Ammon's horn (tissue), 1 donor: ENCODE data around the gene POLN.
"Not testable (repeated sequence)": the region's sequence is repeated elsewhere in the genome, so short reads cannot be mapped to it uniquely, and the experiment has no call there.

Experiments used
- DNase-seq: peaks from one replicate; pipeline ENCODE4 v3.0.0-alpha.2; 2016; ENCODE audit warnings: low spot score

The POLN gene

DNA sequence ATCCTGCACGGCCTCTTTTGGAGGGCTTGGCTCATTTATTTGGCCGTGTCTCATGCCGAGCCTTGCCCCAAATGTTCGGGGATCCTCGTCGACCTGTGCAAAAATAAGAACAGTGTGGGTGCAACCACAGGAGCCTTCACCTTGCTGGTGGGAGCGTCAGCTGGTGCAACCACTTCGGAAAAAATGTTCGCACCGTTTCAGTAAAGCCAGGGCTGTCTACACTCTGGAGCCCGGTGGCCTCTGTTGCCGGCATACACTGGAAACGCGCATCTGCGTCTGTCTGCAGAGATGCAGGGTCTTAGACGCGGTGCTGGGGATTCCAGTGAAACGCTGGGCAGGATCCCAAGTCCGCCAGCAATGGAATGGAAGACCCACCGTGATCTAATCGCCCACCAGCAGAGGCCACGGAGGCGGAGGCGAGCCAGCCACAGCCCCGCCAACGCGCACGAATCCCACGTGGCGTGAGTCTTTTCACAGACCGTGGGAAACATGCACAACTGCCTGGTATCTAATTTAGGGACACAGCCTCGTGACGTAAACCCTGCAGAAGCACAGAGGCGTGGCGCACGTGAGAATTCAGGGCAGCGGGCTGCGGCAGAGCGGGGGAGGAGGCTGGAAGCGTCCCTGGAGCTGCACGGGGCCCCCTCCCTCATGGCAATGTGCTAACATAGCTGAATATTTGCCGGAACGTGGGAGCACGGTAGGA, 33.8 kb upstream of the POLN start:
- no peak for DNase-seq

GRCh38 chr4:2275044-2275397, 33.1 kb upstream of the POLN start:
- DNase-seq = not testable (repeated sequence)

GRCh38 chr4:2274320-2275043, 32.6 kb upstream of the POLN start:
- DNase-seq = no peak

DNA sequence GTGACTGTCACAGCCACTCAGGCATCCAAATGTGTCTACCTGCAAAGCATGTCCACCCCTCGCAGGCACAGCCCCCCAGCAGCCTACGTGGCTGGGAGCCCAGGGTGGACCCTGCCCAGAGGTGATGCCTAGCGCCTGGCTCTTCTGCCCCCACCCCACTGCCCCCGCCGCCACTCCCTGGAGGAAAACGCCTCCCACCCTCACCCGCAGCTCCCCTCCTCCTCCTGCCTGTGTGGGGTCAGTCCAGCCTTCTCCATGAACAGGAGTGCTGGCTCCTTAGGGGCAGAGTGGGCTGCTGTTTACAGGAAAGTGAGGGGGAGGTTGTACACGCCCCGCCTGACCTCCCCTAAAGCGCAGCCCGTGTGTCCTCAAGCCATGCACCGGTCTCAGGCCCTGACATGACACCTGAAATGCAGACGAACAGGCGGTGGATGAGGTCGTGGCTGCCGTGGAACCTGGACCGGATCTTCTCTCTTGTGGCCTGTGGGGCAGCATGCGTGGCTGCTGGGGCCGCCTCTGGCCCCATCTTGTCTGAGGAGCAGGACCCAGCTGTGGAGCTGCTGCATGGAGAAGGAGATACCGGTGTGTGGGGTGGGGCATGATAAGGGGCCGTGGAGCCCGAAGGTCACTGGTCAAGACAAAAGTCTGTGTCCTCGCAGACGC, 31.9 kb upstream of the POLN start:
- DNase-seq = no peak

DNA sequence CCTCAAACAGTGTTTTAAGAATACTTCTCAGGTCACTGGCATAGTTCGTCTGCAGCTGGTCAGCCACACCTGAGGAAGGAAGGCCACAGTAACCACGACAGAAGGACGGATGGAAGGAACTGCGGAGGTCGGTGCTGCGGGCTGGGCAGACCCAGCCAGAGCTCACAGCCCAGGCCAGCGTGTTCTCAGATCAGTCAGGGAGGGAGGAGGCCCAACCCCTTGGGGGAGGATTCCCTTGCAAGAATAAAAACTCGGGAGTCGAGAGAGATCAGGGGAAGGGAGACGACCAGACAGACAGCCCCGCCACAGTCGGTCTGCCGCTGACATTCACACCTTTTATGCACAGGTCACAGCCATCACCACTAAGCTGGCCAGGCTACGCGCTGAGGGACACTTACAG, 31.3 kb upstream of the POLN start:
- DNase-seq = no peak

DNA sequence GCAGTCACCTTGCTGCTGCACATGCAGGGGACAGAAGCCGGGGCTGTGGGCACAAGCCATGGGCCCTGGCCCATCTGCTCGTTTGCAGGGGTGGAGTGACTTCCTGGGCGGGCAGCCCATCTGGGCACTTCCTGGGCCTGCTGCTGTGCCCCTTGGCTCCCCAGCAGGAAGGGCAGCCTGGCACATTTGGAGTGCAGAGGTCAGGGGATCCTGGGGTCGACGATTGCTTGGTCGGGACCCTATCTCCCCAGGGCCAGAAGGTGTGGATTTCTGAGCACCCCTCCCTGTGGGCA, 30.9 kb upstream of the POLN start:
- no peak for DNase-seq

GRCh38 chr4:2272026-2272827, 30.3 kb upstream of the POLN start:
- DNase-seq = no peak

DNA sequence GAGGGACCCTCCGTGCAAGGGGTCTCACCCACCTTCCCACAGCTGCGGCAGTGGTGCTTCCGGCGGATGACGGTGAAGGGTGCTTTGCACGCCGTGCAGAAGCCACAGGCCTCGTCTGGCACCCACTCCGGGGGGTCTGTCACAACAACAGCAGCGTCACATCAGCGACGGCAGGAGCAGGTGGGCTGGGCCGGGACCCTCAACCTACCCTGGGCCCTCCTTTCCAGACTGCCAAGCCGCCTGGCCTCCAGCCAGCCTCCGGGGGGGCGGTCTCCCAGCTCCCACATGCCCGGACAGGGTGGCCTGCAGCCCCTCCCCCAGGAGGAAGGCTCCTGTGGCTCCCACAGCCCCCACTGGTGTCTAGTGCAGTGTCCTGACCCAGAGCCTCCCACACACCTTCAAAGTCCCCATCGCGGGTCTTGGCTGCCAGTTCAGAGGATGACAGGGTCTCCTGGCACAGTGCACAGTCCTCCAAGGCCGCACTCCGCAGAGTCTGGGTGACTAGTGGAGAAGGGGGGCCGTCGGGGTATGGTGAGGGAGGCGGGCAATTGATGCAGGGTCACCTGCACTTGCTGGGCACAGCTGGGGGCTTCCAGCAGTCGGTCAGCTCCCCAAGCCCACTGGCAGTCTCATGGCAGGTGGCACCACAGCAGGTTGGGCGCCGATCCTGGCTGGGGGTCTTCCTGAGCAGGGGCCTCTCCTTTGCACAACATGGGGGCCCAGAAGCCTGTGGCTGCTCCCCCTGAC, 29.5 kb upstream of the POLN start:
- DNase-seq = no peak

- DNase-seq = no peak
These were observed 28.6 kb upstream of the POLN start for GRCh38 chr4:2270341-2271165.

- no peak for DNase-seq
These were observed 27.8 kb upstream of the POLN start for GRCh38 chr4:2269618-2270163.

GRCh38 chr4:2269206-2269531, 27.2 kb upstream of the POLN start:
- DNase-seq = no peak

DNA sequence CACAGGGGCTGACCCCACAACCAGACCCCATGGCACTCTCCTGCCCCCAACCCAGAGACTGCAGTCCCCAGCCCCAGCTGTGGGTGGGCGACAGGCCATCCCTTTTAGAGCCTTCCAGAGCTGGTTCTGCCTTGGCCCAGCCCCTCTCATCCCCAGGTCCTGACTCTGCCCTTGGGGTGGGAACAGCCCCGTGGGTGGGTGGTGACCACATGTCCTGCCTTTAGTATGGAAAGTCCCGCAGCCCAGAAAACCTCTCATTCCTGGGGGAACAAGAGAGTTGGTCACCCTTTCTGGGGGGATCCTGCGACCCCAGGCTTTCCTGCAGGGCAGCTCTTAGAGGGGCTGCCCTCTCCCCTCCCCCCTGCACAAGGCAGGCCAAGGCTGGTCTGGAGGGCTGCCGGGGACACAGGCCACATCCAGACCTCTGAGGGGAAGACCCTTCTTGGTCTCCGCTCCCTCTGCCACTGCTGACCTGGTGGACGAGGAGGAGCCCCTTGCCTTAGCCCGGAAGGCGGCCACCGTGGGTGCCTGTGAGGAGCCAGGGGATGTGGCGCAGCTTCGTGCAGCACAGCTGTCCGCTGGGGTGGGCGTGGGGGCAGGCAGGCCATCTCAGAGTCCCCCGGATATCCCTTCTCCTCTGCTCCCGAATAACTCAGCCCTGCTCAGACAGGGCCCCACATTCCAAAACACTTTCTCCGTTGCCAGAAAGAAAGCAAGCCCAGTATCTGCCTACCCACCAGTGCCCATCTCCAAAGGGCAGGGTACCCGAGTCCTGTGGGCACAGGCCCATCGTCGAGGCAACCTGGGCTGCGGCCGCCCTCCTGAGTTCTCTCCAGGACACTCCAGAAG, 26.7 kb upstream of the POLN start:
- DNase-seq = no peak

GRCh38 chr4:2267841-2268240, 25.9 kb upstream of the POLN start:
- DNase-seq = no peak

- no peak for DNase-seq
These were observed 25.4 kb upstream of the POLN start for GRCh38 chr4:2267320-2267811.

DNA sequence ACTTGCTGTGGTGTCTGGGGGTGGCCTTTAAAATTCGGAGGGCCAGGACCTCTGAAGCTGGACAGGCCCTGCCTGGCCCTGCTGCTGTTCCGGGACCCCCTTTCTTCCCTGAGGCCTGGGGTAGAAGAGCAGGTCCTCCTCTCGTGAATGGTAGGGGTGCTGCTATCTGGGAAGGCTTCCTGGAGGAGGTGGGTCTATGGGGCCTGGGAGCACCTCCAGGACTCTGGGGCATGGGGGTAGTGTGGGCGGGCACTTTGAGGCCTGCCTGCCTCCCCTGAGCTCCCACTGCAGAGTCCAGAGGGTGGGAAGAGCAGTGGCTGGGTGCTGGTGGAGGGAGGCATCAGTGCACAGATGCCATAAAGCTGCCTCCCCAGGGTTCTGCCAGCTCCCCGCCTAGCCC, 24.9 kb upstream of the POLN start:
- no peak for DNase-seq

DNA sequence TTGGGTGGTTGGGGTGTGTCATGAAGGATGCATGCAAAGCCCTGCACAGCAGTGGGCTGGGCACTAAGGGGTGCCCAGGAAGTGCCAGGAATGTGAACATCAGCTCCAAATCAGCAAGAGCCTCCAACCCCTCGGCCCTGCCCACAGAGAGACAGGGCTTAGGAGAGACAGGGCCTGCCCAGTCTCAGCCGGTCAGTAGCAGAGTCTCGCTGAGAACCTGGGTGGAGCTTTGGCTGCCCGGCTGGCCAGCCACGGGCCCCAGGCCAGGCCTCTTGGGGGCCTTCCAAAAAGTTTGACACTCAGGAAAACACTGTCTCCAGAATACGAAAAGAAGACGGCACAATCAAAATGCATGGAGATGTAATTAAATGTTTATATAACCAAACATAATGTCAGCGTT, 24.3 kb upstream of the POLN start:
- no peak for DNase-seq

DNA sequence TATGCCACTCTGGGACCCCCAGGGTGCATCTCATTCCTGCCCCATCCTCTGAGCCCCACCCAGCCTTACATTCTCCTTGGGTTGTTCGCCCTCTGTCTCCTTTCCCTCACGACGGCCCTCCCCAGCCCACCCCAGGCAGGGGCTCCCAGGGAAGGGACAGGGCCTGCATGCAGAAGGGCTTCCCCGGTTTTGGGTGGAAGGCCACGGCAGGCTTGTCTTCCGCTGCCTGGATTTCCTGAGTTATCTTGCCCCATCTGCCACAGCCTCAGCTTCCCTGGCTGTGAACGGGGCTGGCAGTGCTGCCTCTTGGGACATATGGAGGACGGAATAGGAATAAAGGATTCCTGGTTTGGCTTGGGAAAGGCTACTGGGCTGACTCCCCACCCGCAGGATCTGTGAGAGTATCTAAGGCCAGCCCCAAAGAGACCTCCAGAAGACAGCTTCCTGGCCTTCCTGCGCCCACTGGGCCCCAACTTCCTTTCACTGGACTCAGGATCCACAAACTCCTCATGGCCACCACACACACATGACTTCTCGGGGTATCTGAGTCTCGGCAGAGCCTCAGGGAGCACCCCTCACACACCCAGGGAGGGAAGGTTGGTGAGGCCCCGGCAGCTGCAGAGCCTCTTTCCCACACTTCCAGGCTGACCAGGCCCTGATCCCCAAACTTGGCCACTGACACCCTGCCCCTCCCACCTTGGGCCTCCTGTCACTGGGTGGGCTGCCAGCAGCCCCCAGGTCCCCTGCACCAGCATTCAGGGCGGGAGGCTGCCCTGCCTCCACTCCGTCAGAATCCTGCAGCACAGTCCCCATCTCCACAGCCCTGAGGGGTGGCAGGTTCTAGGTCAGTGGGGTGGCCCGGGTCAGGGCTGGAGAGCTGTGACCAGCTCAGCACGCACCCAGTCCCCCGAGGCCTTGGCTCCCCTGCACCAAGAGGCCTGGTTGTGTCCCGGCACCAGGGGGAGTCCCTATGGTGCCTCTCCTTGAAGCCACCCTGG, 23.5 kb upstream of the POLN start:
- DNase-seq = no peak

- no peak for DNase-seq
These were observed 22.6 kb upstream of the POLN start for GRCh38 chr4:2264481-2265041.
